ENCODE measurements around the gene MS4A14. TPM values are rescaled to one million over a fixed set of nuclear protein-coding genes. Genes with fewer than 3 reads are reported as not detected.
"Not testable (repeated sequence)": the region's sequence is repeated elsewhere in the genome, so short reads cannot be mapped to it uniquely, and the experiment has no call there.

The MS4A14 gene
- total RNA-seq, 1 experiment from 2014 or later = not detected

- in situ Hi-C loops (cut with HindIII; ENCODE audit: low pct_unique_long_range_greater_than_20kb, low sequenced_read_pairs) = no loop called here
These were observed 18.7 kb upstream of the MS4A14 start for GRCh38 chr11:60377401-60378136.

GRCh38 chr11:60378354-60378753 is 17.9 kb upstream of the MS4A14 start, which contains the start of gene MS4A7:
Gene MS4A7 (plus strand): TSS chr11:60378532. CDS start chr11:60383142, 4,610 bp downstream.
- no peak for DNase-seq (ENCODE audit: low read depth)
- in situ Hi-C loops (cut with HindIII; ENCODE audit: low pct_unique_long_range_greater_than_20kb, low sequenced_read_pairs) = no loop called here

More at GRCh38 chr11:60377401-60378136, 18.7 kb upstream of the MS4A14 start:
- DNase-seq (ENCODE audit: low read depth) = no peak

DNA sequence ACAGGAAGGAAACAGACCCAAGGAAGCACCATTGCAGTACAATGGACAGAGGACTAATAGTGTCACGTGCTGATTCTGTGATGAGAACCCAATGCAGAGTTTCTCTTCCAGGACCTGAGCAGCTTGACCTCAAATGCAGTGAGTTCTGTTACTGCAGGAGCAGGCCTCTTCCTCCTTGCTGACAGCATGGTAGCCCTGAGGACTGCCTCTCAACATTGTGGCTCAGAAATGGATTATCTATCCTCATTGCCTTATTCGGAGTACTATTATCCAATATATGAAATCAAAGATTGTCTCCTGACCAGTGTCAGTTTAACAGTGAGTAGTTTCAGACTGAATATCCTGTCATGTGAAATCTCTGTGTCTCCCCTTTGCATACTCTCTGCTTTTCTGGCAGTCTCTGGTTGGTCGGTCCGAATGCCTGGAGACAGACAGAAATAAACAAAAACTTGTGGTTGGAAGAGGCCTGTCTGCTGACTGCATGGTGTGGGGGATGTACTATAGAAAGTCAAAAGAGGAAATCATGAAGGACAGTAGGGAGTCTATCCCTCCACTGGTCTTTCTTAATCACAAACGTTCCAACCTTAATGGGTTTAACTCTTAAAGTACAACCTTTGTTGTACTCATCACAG is 6.9 kb upstream of the MS4A14 start:
- no peak for DNase-seq (ENCODE audit: low read depth)
- in situ Hi-C loops (cut with HindIII; ENCODE audit: low pct_unique_long_range_greater_than_20kb, low sequenced_read_pairs) = no loop called here

DNA sequence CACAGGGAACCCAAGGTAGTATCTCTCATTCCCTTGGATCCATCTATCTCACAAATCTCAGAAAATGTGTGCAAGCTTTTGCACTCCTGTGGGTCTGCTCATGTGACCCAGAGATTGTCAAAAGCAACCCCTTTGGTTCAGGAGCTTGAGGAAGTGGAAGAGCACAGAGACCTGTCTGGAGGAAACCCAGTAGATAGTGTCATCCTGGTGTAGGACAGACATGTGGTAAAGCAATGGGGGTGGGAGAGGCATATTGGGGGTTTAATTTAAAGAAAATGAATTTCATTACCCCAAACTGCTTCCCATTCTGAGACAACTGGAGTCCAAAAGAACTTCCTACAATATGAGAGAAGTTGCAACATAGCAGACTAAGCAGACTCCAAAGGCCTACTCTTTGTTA is 5.8 kb upstream of the MS4A14 start:
- in situ Hi-C loops (cut with HindIII; ENCODE audit: low pct_unique_long_range_greater_than_20kb, low sequenced_read_pairs) = no loop called here
- DNase-seq (ENCODE audit: low read depth) = no peak

DNA sequence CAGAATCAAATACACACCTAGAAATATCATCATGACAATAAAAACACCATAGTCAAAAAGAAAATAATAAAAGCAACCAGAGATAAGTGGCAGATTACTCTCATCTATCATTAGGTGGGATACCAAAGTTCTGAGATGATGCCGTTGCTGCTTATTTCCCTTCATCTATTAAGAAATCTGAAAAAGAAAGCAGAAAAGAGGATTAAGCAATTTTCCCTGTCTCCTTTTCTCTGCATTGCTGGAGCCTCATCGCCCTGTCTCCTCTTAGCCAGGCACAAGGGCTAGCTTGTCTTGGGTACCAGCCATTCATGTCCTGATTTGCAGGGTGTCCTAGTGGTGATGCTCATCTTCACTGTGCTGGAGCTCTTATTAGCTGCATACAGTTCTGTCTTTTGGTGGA is 3.9 kb upstream of the MS4A14 start:
- in situ Hi-C loops (cut with HindIII; ENCODE audit: low pct_unique_long_range_greater_than_20kb, low sequenced_read_pairs) = no loop called here
- no peak for DNase-seq (ENCODE audit: low read depth)

DNA sequence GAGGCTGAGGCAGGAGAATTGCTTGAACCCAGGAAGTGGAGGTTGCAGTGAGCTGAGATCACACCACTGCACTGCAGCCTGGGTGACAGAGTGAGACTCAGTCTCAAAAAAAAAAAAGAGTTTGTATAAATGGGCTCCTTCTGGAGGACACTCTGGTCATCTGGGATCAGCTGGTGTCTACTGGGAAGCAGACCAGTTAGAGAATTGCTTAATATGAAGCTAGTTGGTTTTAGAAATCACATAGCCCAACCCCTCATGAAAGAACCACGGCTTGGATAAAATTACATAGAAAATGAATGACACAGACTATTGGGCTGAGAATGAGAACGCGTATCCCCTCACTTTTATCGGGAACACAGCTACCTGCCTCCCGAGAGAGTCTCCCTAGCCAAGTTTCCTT is 3.2 kb upstream of the MS4A14 start:
- no peak for DNase-seq (ENCODE audit: low read depth)
- in situ Hi-C loops (cut with HindIII; ENCODE audit: low pct_unique_long_range_greater_than_20kb, low sequenced_read_pairs) = no loop called here

DNA sequence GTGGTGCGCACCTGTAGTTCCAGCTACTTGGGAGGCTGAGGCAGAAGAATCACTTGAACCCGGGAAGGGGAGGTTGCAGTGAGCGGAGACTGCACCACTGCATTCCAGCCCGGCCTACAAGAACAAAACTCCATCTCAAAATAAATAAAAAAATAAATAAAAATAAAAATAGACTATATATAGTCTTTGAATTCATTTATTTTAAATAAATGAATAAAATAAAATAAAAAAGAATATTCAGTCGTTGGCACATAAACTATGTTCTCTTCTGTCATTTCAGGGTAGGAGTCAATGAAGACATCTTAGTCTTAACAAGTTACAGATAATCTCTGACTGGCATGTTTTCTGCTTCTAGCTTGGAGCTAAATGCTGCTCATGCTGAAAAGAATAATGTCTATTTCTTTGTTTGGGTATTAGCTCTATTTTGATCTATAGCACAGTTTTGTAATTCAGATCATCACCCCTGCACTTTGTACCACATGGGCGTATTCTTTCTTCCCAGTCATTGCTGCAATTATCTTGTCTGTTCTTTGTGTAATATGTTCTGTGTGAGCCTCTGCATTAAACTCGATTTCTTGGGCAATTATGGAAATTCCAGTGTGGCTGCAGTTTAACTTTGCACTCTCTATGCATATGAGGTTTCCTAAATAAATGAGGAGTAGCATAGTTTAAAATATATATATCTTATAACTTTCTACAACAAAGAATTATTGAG is 1.4 kb upstream of the MS4A14 start:
- in situ Hi-C loops (cut with HindIII; ENCODE audit: low pct_unique_long_range_greater_than_20kb, low sequenced_read_pairs) = no loop called here
- DNase-seq (ENCODE audit: low read depth) = no peak

DNA sequence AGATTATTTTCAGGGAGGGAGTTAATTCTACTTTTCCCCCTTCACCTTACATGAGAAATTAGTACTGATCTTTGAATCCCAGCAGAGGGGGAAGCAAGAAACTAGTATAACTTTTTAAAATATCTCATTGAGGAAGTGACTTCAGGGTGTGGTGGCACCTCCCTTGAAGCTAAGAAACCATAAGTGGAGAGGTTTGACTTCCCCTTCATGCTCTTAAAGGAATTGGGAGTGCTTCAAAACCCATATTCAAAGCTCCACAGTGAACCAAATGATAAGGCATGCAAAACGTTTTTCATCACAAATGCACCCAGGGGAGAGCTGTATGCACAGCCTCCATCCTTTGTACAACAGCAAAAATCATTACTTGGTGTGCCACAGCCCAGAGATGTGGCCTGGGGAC is 540 bp downstream of the MS4A14 start:
- DNase-seq (ENCODE audit: low read depth) = no peak
- in situ Hi-C loops (cut with HindIII; ENCODE audit: low pct_unique_long_range_greater_than_20kb, low sequenced_read_pairs) = no loop called here

- in situ Hi-C loops (cut with HindIII; ENCODE audit: low pct_unique_long_range_greater_than_20kb, low sequenced_read_pairs) = no loop called here
- DNase-seq (ENCODE audit: low read depth) = no peak
These were observed 23.8 kb downstream of the MS4A14 start for GRCh38 chr11:60420015-60420414.

DNA sequence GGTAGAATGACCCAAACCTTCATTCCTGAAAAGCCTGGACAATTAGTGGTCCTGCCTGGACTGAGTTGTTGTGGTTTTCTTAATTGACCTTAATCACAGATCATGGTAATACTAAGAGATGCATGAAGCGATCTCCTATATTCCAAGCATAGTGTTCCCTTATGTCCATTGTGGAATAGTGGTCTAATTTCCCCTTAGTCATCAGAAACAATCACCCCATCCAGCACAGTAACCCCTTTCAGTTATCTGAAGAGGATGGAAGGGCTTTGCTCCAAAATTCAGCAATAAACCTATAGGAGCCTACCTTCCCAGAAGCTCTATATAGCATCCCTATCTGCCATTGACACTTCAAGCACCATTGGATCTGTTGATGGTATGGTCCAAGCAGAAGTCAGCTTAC is 26.4 kb downstream of the MS4A14 start:
- in situ Hi-C loops (cut with HindIII; ENCODE audit: low pct_unique_long_range_greater_than_20kb, low sequenced_read_pairs) = no loop called here
- no peak for DNase-seq (ENCODE audit: low read depth)

DNA sequence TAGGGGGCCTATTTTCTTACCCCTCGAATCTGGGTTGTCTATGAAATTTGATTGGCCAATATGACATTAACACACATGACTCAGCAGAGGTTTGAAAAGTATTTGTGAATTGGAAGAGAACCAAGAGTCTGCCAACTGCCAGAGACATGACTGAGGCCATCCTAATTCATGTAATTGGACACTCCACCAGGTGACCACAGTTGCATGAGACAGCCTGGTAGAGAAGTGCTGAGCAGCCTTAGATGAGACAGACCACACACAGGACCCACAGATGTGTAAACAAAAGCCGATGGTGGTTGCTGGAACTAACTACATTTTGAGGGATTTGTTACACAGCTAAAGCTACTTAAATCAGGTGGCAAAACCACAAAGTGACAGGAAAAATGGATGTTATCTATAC is 32.3 kb downstream of the MS4A14 start:
- peak; percentile 2 for DNase-seq (ENCODE audit: low read depth)
- in situ Hi-C loops (cut with HindIII; ENCODE audit: low pct_unique_long_range_greater_than_20kb, low sequenced_read_pairs) = no loop called here

DNA sequence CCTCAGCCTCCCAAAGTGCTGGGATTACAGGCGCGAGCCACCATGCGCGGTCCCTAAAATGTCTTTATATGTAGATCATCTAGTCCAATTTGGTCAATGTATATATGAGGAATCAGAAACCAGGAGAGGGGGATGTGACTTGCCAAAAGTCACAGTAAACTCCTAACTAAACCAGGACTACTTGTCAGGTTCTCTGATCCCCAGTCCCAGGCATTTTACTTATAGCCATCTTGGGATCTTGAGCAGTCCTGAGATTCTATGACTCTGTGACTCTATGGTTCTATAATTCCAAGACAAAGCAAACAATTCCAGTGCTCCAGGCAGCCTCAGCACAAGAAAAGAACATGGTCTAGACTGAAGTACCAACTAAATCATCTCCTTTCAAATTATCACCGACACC is 33.0 kb downstream of the MS4A14 start, which contains the start of gene MS4A5:
MS4A5 (plus strand) TSS at position 301 of the 400 bp plus-strand sequence. CDS start 103 bp downstream, outside the sequence.
- no peak for DNase-seq (ENCODE audit: low read depth)
- in situ Hi-C loops (cut with HindIII; ENCODE audit: low pct_unique_long_range_greater_than_20kb, low sequenced_read_pairs) = no loop called here

- in situ Hi-C loops (cut with HindIII; ENCODE audit: low pct_unique_long_range_greater_than_20kb, low sequenced_read_pairs) = no loop called here
These were observed 35.0 kb downstream of the MS4A14 start for GRCh38 chr11:60431251-60431650.

GRCh38 chr11:60433401-60433800 is 37.1 kb downstream of the MS4A14 start:
- in situ Hi-C loops (cut with HindIII; ENCODE audit: low pct_unique_long_range_greater_than_20kb, low sequenced_read_pairs) = no loop called here

More at GRCh38 chr11:60431251-60431650, 35.0 kb downstream of the MS4A14 start:
- no peak for DNase-seq (ENCODE audit: low read depth)

GRCh38 chr11:60447070-60447469 is 50.8 kb downstream of the MS4A14 start:
- DNase-seq (ENCODE audit: low read depth) = no peak
- in situ Hi-C loops (cut with HindIII; ENCODE audit: low pct_unique_long_range_greater_than_20kb, low sequenced_read_pairs) = no loop called here

More at GRCh38 chr11:60433401-60433800, 37.1 kb downstream of the MS4A14 start:
- DNase-seq (ENCODE audit: low read depth) = no peak

GRCh38 chr11:60447846-60448245 is 51.6 kb downstream of the MS4A14 start:
- in situ Hi-C loops (cut with HindIII; ENCODE audit: low pct_unique_long_range_greater_than_20kb, low sequenced_read_pairs) = no loop called here
- DNase-seq (ENCODE audit: low read depth) = no peak

GRCh38 chr11:60451185-60451584 is 54.9 kb downstream of the MS4A14 start:
- DNase-seq (ENCODE audit: low read depth); in situ Hi-C loops (cut with HindIII; ENCODE audit: low pct_unique_long_range_greater_than_20kb, low sequenced_read_pairs): not testable (repeated sequence)

- in situ Hi-C loops (cut with HindIII; ENCODE audit: low pct_unique_long_range_greater_than_20kb, low sequenced_read_pairs) = no loop called here
- DNase-seq (ENCODE audit: low read depth) = no peak
These were observed 58.0 kb downstream of the MS4A14 start for GRCh38 chr11:60454212-60454611.

DNA sequence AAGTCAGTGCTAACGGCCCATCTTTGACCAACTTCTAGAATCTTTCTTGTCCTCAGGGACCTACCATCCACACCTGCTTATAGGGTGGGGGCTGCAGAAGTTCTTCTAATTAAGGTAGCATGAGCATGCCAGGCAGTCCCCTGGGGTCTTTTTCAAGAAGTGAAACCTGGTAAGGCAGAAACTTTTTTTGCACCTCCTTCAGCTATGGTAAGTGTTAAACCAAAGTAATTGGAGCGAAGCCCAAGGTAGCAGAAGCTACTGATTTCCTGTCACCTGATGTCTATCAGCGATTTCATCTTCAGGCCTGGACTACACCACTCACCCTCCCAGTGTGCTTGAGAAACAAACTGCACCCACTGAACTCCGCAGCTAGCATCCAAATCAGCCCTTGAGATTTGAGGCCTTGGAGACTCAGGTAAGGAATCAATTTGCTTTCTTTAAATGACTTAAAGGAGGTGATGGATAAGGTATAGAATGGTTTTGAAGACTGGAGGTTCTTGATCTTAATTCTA is 59.3 kb downstream of the MS4A14 start, which contains the start of gene MS4A1:
MS4A1 (plus strand) TSS at position 317 of the 512 bp plus-strand sequence. CDS start 6,528 bp downstream, outside the sequence.
- no peak for DNase-seq (ENCODE audit: low read depth)
- in situ Hi-C loops (cut with HindIII; ENCODE audit: low pct_unique_long_range_greater_than_20kb, low sequenced_read_pairs) = no loop called here

All from Caki2 (cell line).